ENCODE results near the gene SMIM23. TPM values are rescaled to one million over a fixed set of nuclear protein-coding genes. Genes with fewer than 3 reads are reported as not detected.
A peak's percentile ranks its signal among the peaks of the same experiment; 100 is the strongest.

The SMIM23 gene
- total RNA-seq, 1 experiment from 2014 or later = not detected

GRCh38 chr5:171808951-171809350, 23.3 kb downstream of the SMIM23 start:
- Mint-ChIP-seq H3K4me1 (ENCODE audit: insufficient read depth, unreplicated experiment) (no peaks in the 10 kb centered on the region), H3K9me3 (ENCODE audit: unreplicated experiment) (peaks cover 18% of the 10 kb centered on the region), H3K36me3 (ENCODE audit: insufficient read depth, unreplicated experiment) (no peaks in the 10 kb centered on the region), H3K4me3 (ENCODE audit: unreplicated experiment) (no peak overlapping the region), H3K27me3 (ENCODE audit: insufficient read depth, unreplicated experiment) (peaks cover 41% of the 10 kb centered on the region), H3K27ac (ENCODE audit: low read depth, unreplicated experiment) (no peak overlapping the region)
- ChIA-PET POLR2A (no interaction called here), CTCF (interaction anchor here (1.5 kb wide), 1 partner anchor 324 kb away, joined by 4 read pairs; no protein-coding TSS in a partner anchor)
- no TSS peak for BruUV-seq (replicated peaks)
- intact Hi-C loops (cut with micrococcal nuclease) = no loop called here
- TF ChIP-seq CTCF (IDR thresholded peaks at IDR 0.05; ENCODE audit: unreplicated experiment) = no peak
- DNase-seq (ENCODE audit: unreplicated experiment) = peak; percentile 21

GRCh38 chr5:171810227-171810626, 24.6 kb downstream of the SMIM23 start:
- CTCF ChIA-PET = interaction anchor here (1.2 kb wide), 1 partner anchor 19 kb away, joined by 4 read pairs; no protein-coding TSS in a partner anchor
- H3K4me3 Mint-ChIP-seq (ENCODE audit: unreplicated experiment) = no peak overlapping the region
- no peak overlapping the region for H3K27ac Mint-ChIP-seq (ENCODE audit: low read depth, unreplicated experiment)
- TF ChIP-seq CTCF (IDR thresholded peaks at IDR 0.05; ENCODE audit: unreplicated experiment) = no peak
- BruUV-seq (replicated peaks) = no TSS peak
- DNase-seq (ENCODE audit: unreplicated experiment) = no peak
- peaks cover 18% of the 10 kb centered on the region for H3K9me3 Mint-ChIP-seq (ENCODE audit: unreplicated experiment)
- H3K36me3 Mint-ChIP-seq (ENCODE audit: insufficient read depth, unreplicated experiment) = no peaks in the 10 kb centered on the region
- POLR2A ChIA-PET = interaction anchor here (0.5 kb wide), 1 partner anchor 592 kb away, joined by 3 read pairs; no protein-coding TSS in a partner anchor
- intact Hi-C loops (cut with micrococcal nuclease) = no loop called here
- peaks cover 28% of the 10 kb centered on the region for H3K27me3 Mint-ChIP-seq (ENCODE audit: insufficient read depth, unreplicated experiment)
- no peaks in the 10 kb centered on the region for H3K4me1 Mint-ChIP-seq (ENCODE audit: insufficient read depth, unreplicated experiment)

- Mint-ChIP-seq H3K36me3 (ENCODE audit: insufficient read depth, unreplicated experiment) (no peaks in the 10 kb centered on the region), H3K4me1 (ENCODE audit: insufficient read depth, unreplicated experiment) (no peaks in the 10 kb centered on the region), H3K9me3 (ENCODE audit: unreplicated experiment) (peaks cover 11% of the 10 kb centered on the region), H3K27me3 (ENCODE audit: insufficient read depth, unreplicated experiment) (peaks cover 14% of the 10 kb centered on the region), H3K4me3 (ENCODE audit: unreplicated experiment) (no peak overlapping the region), H3K27ac (ENCODE audit: low read depth, unreplicated experiment) (no peak overlapping the region)
- TF ChIP-seq CTCF (IDR thresholded peaks at IDR 0.05; ENCODE audit: unreplicated experiment) = no peak
- BruUV-seq (replicated peaks) = no TSS peak
- intact Hi-C loops (cut with micrococcal nuclease) = no loop called here
- POLR2A ChIA-PET = no interaction called here
- DNase-seq (ENCODE audit: unreplicated experiment) = no peak
- CTCF ChIA-PET = interaction anchor here (0.9 kb wide), 1 partner anchor 9 kb away, joined by 4 read pairs; no protein-coding TSS in a partner anchor
Measured at GRCh38 chr5:171813270-171813669, 27.7 kb downstream of the SMIM23 start.

GRCh38 chr5:171813813-171814490, 28.3 kb downstream of the SMIM23 start:
- ChIA-PET POLR2A (interaction anchor here (0.7 kb wide), 1 partner anchor 40 kb away, joined by 3 read pairs; no protein-coding TSS in a partner anchor), CTCF (interaction anchor here (0.6 to 0.9 kb wide), 2 partner anchors 8 to 369 kb away, joined by 3 to 4 read pairs; no protein-coding TSS in a partner anchor)
- DNase-seq (ENCODE audit: unreplicated experiment) = no peak
- no peak overlapping the region for H3K4me3 Mint-ChIP-seq (ENCODE audit: unreplicated experiment)
- H3K9me3 Mint-ChIP-seq (ENCODE audit: unreplicated experiment) = peaks cover 10% of the 10 kb centered on the region
- TF ChIP-seq CTCF (IDR thresholded peaks at IDR 0.05; ENCODE audit: unreplicated experiment) = no peak
- no TSS peak for BruUV-seq (replicated peaks)
- intact Hi-C loops (cut with micrococcal nuclease) = no loop called here
- peaks cover 21% of the 10 kb centered on the region for H3K27me3 Mint-ChIP-seq (ENCODE audit: insufficient read depth, unreplicated experiment)
- H3K36me3 Mint-ChIP-seq (ENCODE audit: insufficient read depth, unreplicated experiment) = no peaks in the 10 kb centered on the region
- H3K4me1 Mint-ChIP-seq (ENCODE audit: insufficient read depth, unreplicated experiment) = no peaks in the 10 kb centered on the region
- no peak overlapping the region for H3K27ac Mint-ChIP-seq (ENCODE audit: low read depth, unreplicated experiment)
